K562 (cell line): ENCODE results near the gene HCRT.

Experiments
- BRD4 ChIP-seq: fragments of 200-600 bp; sonication (generic); IDR thresholded peaks from 2 replicates; pipeline ENCODE4 v1.6.1; 2017; ENCODE audit warnings: inconsistent platforms
- CBX3 ChIP-seq, 2 experiments: IDR thresholded peaks; 1 replicate in 1 of 2; 2 replicates in 1 of 2; pipeline ENCODE4 v1.6.1; 2012; ENCODE audit warnings: inconsistent platforms in 2 of 2, low read length in 2 of 2, borderline replicate concordance in 1 of 2, control low read depth in 1 of 2
- CHD4 ChIP-seq: fragments of 200-600 bp; sonication (generic); IDR thresholded peaks from 3 replicates; pipeline ENCODE4 v1.6.1; 2012; ENCODE audit warnings: low read depth, mild to moderate bottlenecking, mixed read lengths, low read length, inconsistent platforms; ENCODE audit not compliant: insufficient read depth, insufficient replicate concordance, poor library complexity, severe bottlenecking
- CTCF ChIP-seq, 3 experiments: IDR thresholded peaks in 2 of 3; conservative IDR thresholded peaks in 1 of 3; 2 replicates each; pipeline ENCODE4 v1.5.1; 2011 to 2012; ENCODE audit warnings: low read length in 3 of 3, mild to moderate bottlenecking in 3 of 3, control low read depth in 2 of 3, improper control_type of control experiment in 1 of 3, inconsistent platforms in 1 of 3, low read depth in 1 of 3, mixed read lengths in 1 of 3, moderate library complexity in 1 of 3; ENCODE audit not compliant: insufficient read depth in 2 of 3
- ELF1 ChIP-seq: fragments of 200-800 bp; sonication (Bioruptor generic); IDR thresholded peaks from 2 replicates; pipeline ENCODE4 v1.6.1; 2016; ENCODE audit warnings: missing genetic modification characterization, missing compliant biosample characterization
- EP300 ChIP-seq: IDR thresholded peaks from 2 replicates; pipeline ENCODE4 v1.6.1; 2012; ENCODE audit warnings: low read length, improper control_type of control experiment
- FOXJ3 ChIP-seq: sonication (generic); formaldehyde crosslinking; IDR thresholded peaks from 2 replicates; pipeline ENCODE4 v1.4.0; 2020; ENCODE audit warnings: mild to moderate bottlenecking, missing genetic modification reagents
- NR2C2 ChIP-seq, 2 experiments: fragments of 200-800 bp in 1 of 2; sonication (Bioruptor generic) in 1 of 2; sonication (generic) in 1 of 2; formaldehyde crosslinking in 1 of 2; IDR thresholded peaks; 2 replicates each; pipeline versions ENCODE4 v1.6.1 to v1.8.0; 2016 to 2022; ENCODE audit warnings: mild to moderate bottlenecking in 1 of 2, missing compliant biosample characterization in 1 of 2, missing genetic modification characterization in 1 of 2, missing genetic modification reagents in 1 of 2
- RAD21 ChIP-seq, 2 experiments: fragments of 250-450 bp in 1 of 2; fragments of 450-650 bp in 1 of 2; sonication (Bioruptor Pico) in 1 of 2; formaldehyde crosslinking in 1 of 2; IDR thresholded peaks in 1 of 2; conservative IDR thresholded peaks in 1 of 2; 2 replicates each; pipeline versions ENCODE4 v1.4.0 to v1.8.0; 2020 to 2022; ENCODE audit warnings: mild to moderate bottlenecking in 2 of 2, moderate library complexity in 1 of 2
- RBFOX2 ChIP-seq: fragments of 200-400 bp; formaldehyde crosslinking; IDR thresholded peaks from 2 replicates; pipeline ENCODE4 v1.6.1; 2017; ENCODE audit warnings: low read depth, mild to moderate bottlenecking, low read length, moderate library complexity
- ZNF24 ChIP-seq: fragments of 450-650 bp; IDR thresholded peaks from 2 replicates; pipeline ENCODE4 v1.6.1; 2016
- ZNF644 ChIP-seq: fragments of 200-800 bp; sonication (Bioruptor generic); IDR thresholded peaks from 2 replicates; pipeline ENCODE4 v1.6.1; 2016; ENCODE audit warnings: low read depth, missing genetic modification characterization, missing compliant biosample characterization
- ZNF76 ChIP-seq: fragments of 250-450 bp; sonication (Bioruptor Pico); IDR thresholded peaks from 2 replicates; pipeline ENCODE4 v1.4.0; 2020; ENCODE audit warnings: mild to moderate bottlenecking, moderate library complexity, borderline replicate concordance
- TF ChIP-seq, protein P1 (sequence below), 2 experiments: IDR thresholded peaks; 2 replicates each; pipeline ENCODE4 v1.6.1; 2011; ENCODE audit warnings: borderline replicate concordance in 1 of 2, control low read depth in 1 of 2, low read depth in 1 of 2, low read length in 1 of 2, mild to moderate bottlenecking in 1 of 2, mixed read lengths in 1 of 2, moderate library complexity in 1 of 2; ENCODE audit not compliant: insufficient read depth in 1 of 2, insufficient read length in 1 of 2, poor library complexity in 1 of 2, severe bottlenecking in 1 of 2; ENCODE audit errors: extremely low read depth in 1 of 2

- TF ChIP-seq EP300 (no peak), ZNF76 (CRISPR knock-in tag) (no peak), RBFOX2 (no peak), CBX3 (IDR thresholded peaks at IDR 0.05; ENCODE audit: borderline replicate concordance in 1 of 2, low read length in 2 of 2) (no peak), NR2C2 (CRISPR knock-in tag; IDR thresholded peaks at IDR 0.05) (no peak), NR2C2 (tag; IDR thresholded peaks at IDR 0.05) (no peak), BRD4 (no peak), FOXJ3 (CRISPR knock-in tag) (no peak), RAD21 (CRISPR knock-in tag; conservative IDR thresholded peaks at IDR 0.05 in 1 of 2, IDR thresholded peaks at IDR 0.05 in 1 of 2) (no peak), ZNF644 (tag) (no peak), ELF1 (no peak), ZNF24 (no peak), CTCF (IDR thresholded peaks at IDR 0.05 in 2 of 3, conservative IDR thresholded peaks at IDR 0.05 in 1 of 3; ENCODE audit: insufficient read depth in 2 of 3, low read depth in 1 of 3, low read length in 3 of 3) (no peak), CHD4 (no peak)
- TF ChIP-seq, protein P1, sequence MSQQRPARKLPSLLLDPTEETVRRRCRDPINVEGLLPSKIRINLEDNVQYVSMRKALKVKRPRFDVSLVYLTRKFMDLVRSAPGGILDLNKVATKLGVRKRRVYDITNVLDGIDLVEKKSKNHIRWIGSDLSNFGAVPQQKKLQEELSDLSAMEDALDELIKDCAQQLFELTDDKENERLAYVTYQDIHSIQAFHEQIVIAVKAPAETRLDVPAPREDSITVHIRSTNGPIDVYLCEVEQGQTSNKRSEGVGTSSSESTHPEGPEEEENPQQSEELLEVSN (IDR thresholded peaks at IDR 0.05; ENCODE audit: borderline replicate concordance in 1 of 2, extremely low read depth in 1 of 2, insufficient read depth in 1 of 2, insufficient read length in 1 of 2, low read depth in 1 of 2, low read length in 1 of 2, poor library complexity in 1 of 2, severe bottlenecking in 1 of 2): no peak
Measured at GRCh38 chr17:42202159-42202558, 16.9 kb upstream of the HCRT start.
